Measurements from ENCODE around the gene CALR.
"Not testable (repeated sequence)": the region's sequence is repeated elsewhere in the genome, so short reads cannot be mapped to it uniquely, and the experiment has no call there.

CALR gene

GRCh38 chr19:12913011-12913561 lies 25.3 kb upstream of the CALR start:
- no peak overlapping the region for H3K27ac ChIP-seq (ENCODE audit: low read depth, low read length)
- H3F3A ChIP-seq (ENCODE audit: insufficient read depth), result no peaks in the 10 kb centered on the region
- H4K20me1 ChIP-seq (ENCODE audit: low read depth, low read length), result no peaks in the 10 kb centered on the region
- H3K4me3 ChIP-seq (ENCODE audit: insufficient read depth, low read length, poor library complexity, severe bottlenecking), result no peak overlapping the region
- H3K9ac ChIP-seq (ENCODE audit: low read length), result no peak overlapping the region
- H2AFZ ChIP-seq (ENCODE audit: low read depth, low read length, severe bottlenecking), result no peak overlapping the region
- no peaks in the 10 kb centered on the region for H3K9me2 ChIP-seq (replicated peaks; ENCODE audit: insufficient read depth, low read length)
- H3K36me3 ChIP-seq (ENCODE audit: low read length), result no peaks in the 10 kb centered on the region
- no peaks in the 10 kb centered on the region for H3K79me2 ChIP-seq (ENCODE audit: insufficient read depth, low read length)
- no peaks in the 10 kb centered on the region for H3K9me3 ChIP-seq (ENCODE audit: insufficient read depth, low read length)
- H3K27me3 ChIP-seq (ENCODE audit: low read length), result no peaks in the 10 kb centered on the region
- H3K4me2 ChIP-seq (ENCODE audit: low read depth, low read length, poor library complexity, severe bottlenecking), result no peak overlapping the region
- TF ChIP-seq EZH2phosphoT487 (conservative IDR thresholded peaks at IDR 0.05; ENCODE audit: low read length), result no peak
- TF ChIP-seq CTCF (IDR thresholded peaks at IDR 0.05; ENCODE audit: insufficient read depth, low read length, poor library complexity, severe bottlenecking), result no peak

GRCh38 chr19:12913851-12914690 lies 24.3 kb upstream of the CALR start:
- Histone ChIP-seq H4K20me1 (ENCODE audit: low read depth, low read length) (no peaks in the 10 kb centered on the region), H2AFZ (ENCODE audit: low read depth, low read length, severe bottlenecking) (no peak overlapping the region), H3K4me3 (ENCODE audit: insufficient read depth, low read length, poor library complexity, severe bottlenecking) (no peak overlapping the region), H3K27ac (ENCODE audit: low read depth, low read length) (no peak overlapping the region), H3K36me3 (ENCODE audit: low read length) (no peaks in the 10 kb centered on the region), H3K27me3 (ENCODE audit: low read length) (no peaks in the 10 kb centered on the region), H3K79me2 (ENCODE audit: insufficient read depth, low read length) (no peaks in the 10 kb centered on the region), H3K4me2 (ENCODE audit: low read depth, low read length, poor library complexity, severe bottlenecking) (no peak overlapping the region), H3K9me3 (ENCODE audit: insufficient read depth, low read length) (no peaks in the 10 kb centered on the region), H3K9me2 (replicated peaks; ENCODE audit: insufficient read depth, low read length) (no peaks in the 10 kb centered on the region), H3K9ac (ENCODE audit: low read length) (no peak overlapping the region), H3F3A (ENCODE audit: insufficient read depth) (no peaks in the 10 kb centered on the region)
- TF ChIP-seq EZH2phosphoT487 (conservative IDR thresholded peaks at IDR 0.05; ENCODE audit: low read length), result no peak
- TF ChIP-seq CTCF (IDR thresholded peaks at IDR 0.05; ENCODE audit: insufficient read depth, low read length, poor library complexity, severe bottlenecking), result no peak

GRCh38 chr19:12915860-12916259 lies 22.5 kb upstream of the CALR start:
- not testable (repeated sequence) for H3K9me3 ChIP-seq (ENCODE audit: insufficient read depth, low read length); H3K4me3 ChIP-seq (ENCODE audit: insufficient read depth, low read length, poor library complexity, severe bottlenecking); H3K9me2 ChIP-seq (replicated peaks; ENCODE audit: insufficient read depth, low read length); H3K27me3 ChIP-seq (ENCODE audit: low read length); H2AFZ ChIP-seq (ENCODE audit: low read depth, low read length, severe bottlenecking); H3K4me2 ChIP-seq (ENCODE audit: low read depth, low read length, poor library complexity, severe bottlenecking); H3K27ac ChIP-seq (ENCODE audit: low read depth, low read length); H3K9ac ChIP-seq (ENCODE audit: low read length); H4K20me1 ChIP-seq (ENCODE audit: low read depth, low read length); H3F3A ChIP-seq (ENCODE audit: insufficient read depth); H3K36me3 ChIP-seq (ENCODE audit: low read length); H3K79me2 ChIP-seq (ENCODE audit: insufficient read depth, low read length)

GRCh38 chr19:12918253-12918652 lies 20.2 kb upstream of the CALR start:
- no peak overlapping the region for H3K9ac ChIP-seq (ENCODE audit: low read length)
- H2AFZ ChIP-seq (ENCODE audit: low read depth, low read length, severe bottlenecking), result no peak overlapping the region
- no peak overlapping the region for H3K4me3 ChIP-seq (ENCODE audit: insufficient read depth, low read length, poor library complexity, severe bottlenecking)
- no peak for TF ChIP-seq EZH2phosphoT487 (conservative IDR thresholded peaks at IDR 0.05; ENCODE audit: low read length)
- TF ChIP-seq CTCF (IDR thresholded peaks at IDR 0.05; ENCODE audit: insufficient read depth, low read length, poor library complexity, severe bottlenecking), result no peak
- no peaks in the 10 kb centered on the region for H3K36me3 ChIP-seq (ENCODE audit: low read length)
- H3K27ac ChIP-seq (ENCODE audit: low read depth, low read length), result no peak overlapping the region
- H3K9me2 ChIP-seq (replicated peaks; ENCODE audit: insufficient read depth, low read length), result no peaks in the 10 kb centered on the region
- no peaks in the 10 kb centered on the region for H4K20me1 ChIP-seq (ENCODE audit: low read depth, low read length)
- H3K4me2 ChIP-seq (ENCODE audit: low read depth, low read length, poor library complexity, severe bottlenecking), result no peak overlapping the region
- H3F3A ChIP-seq (ENCODE audit: insufficient read depth), result peaks cover 15% of the 10 kb centered on the region
- no peaks in the 10 kb centered on the region for H3K79me2 ChIP-seq (ENCODE audit: insufficient read depth, low read length)
- H3K9me3 ChIP-seq (ENCODE audit: insufficient read depth, low read length), result no peaks in the 10 kb centered on the region
- no peaks in the 10 kb centered on the region for H3K27me3 ChIP-seq (ENCODE audit: low read length)
